Sigmoid colon (tissue), 7 donors: ENCODE results near the gene SYMPK. TPM values are rescaled to one million over a fixed set of nuclear protein-coding genes. Genes with fewer than 3 reads are reported as not detected.

ENCODE experiments used
- DNase-seq: peaks from one replicate; pipeline ENCODE4 v3.0.0-alpha.2; 2019
- H3K27ac ChIP-seq, 4 donors: fragments of 200-600 bp; sonication (generic); one replicate each; pipeline ENCODE4 v1.5.1; 2016 to 2019; ENCODE audit warnings: mild to moderate bottlenecking in 1 of 4
- H3K27me3 ChIP-seq, 3 donors: fragments of 200-600 bp; sonication (generic); one replicate each; pipeline ENCODE4 v1.5.1; 2019; ENCODE audit warnings: mild to moderate bottlenecking in 1 of 3
- H3K36me3 ChIP-seq, 4 donors: fragments of 200-600 bp; sonication (generic); one replicate each; pipeline ENCODE4 v1.5.1; 2016 to 2019
- H3K4me1 ChIP-seq, 4 donors: fragments of 200-600 bp; sonication (generic); one replicate each; pipeline ENCODE4 v1.5.1; 2017 to 2019
- H3K4me3 ChIP-seq, 4 donors: fragments of 200-600 bp; sonication (generic); one replicate each; pipeline ENCODE4 v1.5.1; 2017 to 2019; ENCODE audit warnings: mild to moderate bottlenecking in 2 of 4, moderate library complexity in 1 of 4
- H3K9me3 ChIP-seq, 4 donors: fragments of 200-600 bp in 3 of 4; sonication (generic) in 3 of 4; one replicate each; pipeline versions ENCODE4 v1.5.1 to v1.6.1; 2013 to 2019
- EP300 ChIP-seq, 4 donors: sonication (generic); formaldehyde crosslinking; IDR thresholded peaks; one replicate each; pipeline ENCODE4 v1.6.1; 2017; ENCODE audit warnings: antibody characterized with exemption in 4 of 4
- POLR2A ChIP-seq, 2 donors: fragments of 450-650 bp; IDR thresholded peaks; one replicate each; pipeline ENCODE4 v1.6.1; 2016; ENCODE audit warnings: antibody characterized with exemption in 2 of 2, mild to moderate bottlenecking in 2 of 2, moderate library complexity in 2 of 2
- POLR2AphosphoS5 ChIP-seq, 4 donors: sonication (generic); formaldehyde crosslinking; IDR thresholded peaks; one replicate each; pipeline ENCODE4 v1.6.1; 2017; ENCODE audit warnings: antibody characterized with exemption in 4 of 4
- WGBS, 2 donors: extraction: QIAGEN DNeasy Blood & Tissue Kit; methylation state at CpG; one replicate each; pipeline ENCODE4 v1.1.7; 2013; 5-methylcytosine and 5-hydroxymethylcytosine counted together
- intact Hi-C: fragments of 100-400 bp; cut with DNase I; formaldehyde crosslinking; loops from one replicate; pipeline ENCODE4 v1.15.1; 2023
- polyA plus RNA-seq, 3 donors: library from polyadenylated mRNA; stranded (reverse); fragments of 200-250 nt; gene quantifications; one replicate each; pipeline ENCODE4 v1.2.3, GENCODE V29; 2013
- total RNA-seq, 4 donors: library from RNA; depleted of rRNA; stranded (reverse); fragments of >200 nt; gene quantifications; one replicate each; pipeline ENCODE4 v1.1.0, GENCODE V29; 2016
- TF ChIP-seq, protein P1 (sequence below), 4 experiments: fragments of 450-650 bp in 3 of 4; fragments of 200-600 bp in 1 of 4; IDR thresholded peaks; one replicate each; pipeline ENCODE4 v1.5.1; 2016 to 2019; ENCODE audit warnings: antibody characterized with exemption in 4 of 4, mild to moderate bottlenecking in 3 of 4, moderate library complexity in 2 of 4
- donor health status: healthy with polysubstance abuse.
- donor health status: Bipolar disorder and iron deficiency.
- donor health status: healthy.

The SYMPK gene
- total and polyA plus RNA-seq, 7 donors: 18.2 to 84.4 (median 28.5) TPM

GRCh38 chr19:45785781-45786532 is 77.0 kb downstream of the SYMPK start:
- intact Hi-C loops: loop anchor here (10.0 kb wide), 1 partner anchor 281 kb away; the partner anchor contains the start of gene VASP
- Histone ChIP-seq H3K27ac (peak overlapping the region; percentile 96 to 98 (median 98)), H3K4me3 (no peak overlapping the region), H3K9me3 (no peaks in the 10 kb centered on the region), H3K36me3 (peaks cover 0 to 60% (median 30%) of the 10 kb centered on the region in 4 donors), H3K4me1 (peaks cover 0 to 51% (median 41%) of the 10 kb centered on the region in 4 donors), H3K27me3 (no peaks in the 10 kb centered on the region)
- TF ChIP-seq, protein P1, sequence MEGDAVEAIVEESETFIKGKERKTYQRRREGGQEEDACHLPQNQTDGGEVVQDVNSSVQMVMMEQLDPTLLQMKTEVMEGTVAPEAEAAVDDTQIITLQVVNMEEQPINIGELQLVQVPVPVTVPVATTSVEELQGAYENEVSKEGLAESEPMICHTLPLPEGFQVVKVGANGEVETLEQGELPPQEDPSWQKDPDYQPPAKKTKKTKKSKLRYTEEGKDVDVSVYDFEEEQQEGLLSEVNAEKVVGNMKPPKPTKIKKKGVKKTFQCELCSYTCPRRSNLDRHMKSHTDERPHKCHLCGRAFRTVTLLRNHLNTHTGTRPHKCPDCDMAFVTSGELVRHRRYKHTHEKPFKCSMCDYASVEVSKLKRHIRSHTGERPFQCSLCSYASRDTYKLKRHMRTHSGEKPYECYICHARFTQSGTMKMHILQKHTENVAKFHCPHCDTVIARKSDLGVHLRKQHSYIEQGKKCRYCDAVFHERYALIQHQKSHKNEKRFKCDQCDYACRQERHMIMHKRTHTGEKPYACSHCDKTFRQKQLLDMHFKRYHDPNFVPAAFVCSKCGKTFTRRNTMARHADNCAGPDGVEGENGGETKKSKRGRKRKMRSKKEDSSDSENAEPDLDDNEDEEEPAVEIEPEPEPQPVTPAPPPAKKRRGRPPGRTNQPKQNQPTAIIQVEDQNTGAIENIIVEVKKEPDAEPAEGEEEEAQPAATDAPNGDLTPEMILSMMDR (IDR thresholded peaks at IDR 0.05): no peak
- TF ChIP-seq POLR2A (IDR thresholded peaks at IDR 0.05): no peak
- no peak for TF ChIP-seq EP300 (IDR thresholded peaks at IDR 0.05)
- TF ChIP-seq POLR2AphosphoS5 (IDR thresholded peaks at IDR 0.05): no peak
- WGBS, 2 donors: 94 to 95% methylated on average over 57 of the region's 57 CpGs
- DNase-seq: no peak

- no peak for TF ChIP-seq POLR2A (IDR thresholded peaks at IDR 0.05)
- TF ChIP-seq EP300 (IDR thresholded peaks at IDR 0.05): no peak
- TF ChIP-seq, protein P1 (IDR thresholded peaks at IDR 0.05): no peak
- no peak for TF ChIP-seq POLR2AphosphoS5 (IDR thresholded peaks at IDR 0.05)
- 82 to 87% methylated on average over 5 of the region's 5 CpGs for WGBS, 2 donors
- no peaks in the 10 kb centered on the region for H3K9me3 ChIP-seq
- peak overlapping the region; percentile 96 to 98 (median 98) for H3K27ac ChIP-seq
- no peaks in the 10 kb centered on the region for H3K27me3 ChIP-seq
- intact Hi-C loops: loop anchor here (10.0 kb wide), 1 partner anchor 280 kb away; the partner anchor contains the start of gene VASP
- peaks cover 0 to 55% (median 48%) of the 10 kb centered on the region in 4 donors for H3K4me1 ChIP-seq
- peaks cover 0 to 51% (median 27%) of the 10 kb centered on the region in 4 donors for H3K36me3 ChIP-seq
- DNase-seq: no peak
- no peak overlapping the region for H3K4me3 ChIP-seq
Measured at GRCh38 chr19:45785097-45785496, 77.8 kb downstream of the SYMPK start.

DNA sequence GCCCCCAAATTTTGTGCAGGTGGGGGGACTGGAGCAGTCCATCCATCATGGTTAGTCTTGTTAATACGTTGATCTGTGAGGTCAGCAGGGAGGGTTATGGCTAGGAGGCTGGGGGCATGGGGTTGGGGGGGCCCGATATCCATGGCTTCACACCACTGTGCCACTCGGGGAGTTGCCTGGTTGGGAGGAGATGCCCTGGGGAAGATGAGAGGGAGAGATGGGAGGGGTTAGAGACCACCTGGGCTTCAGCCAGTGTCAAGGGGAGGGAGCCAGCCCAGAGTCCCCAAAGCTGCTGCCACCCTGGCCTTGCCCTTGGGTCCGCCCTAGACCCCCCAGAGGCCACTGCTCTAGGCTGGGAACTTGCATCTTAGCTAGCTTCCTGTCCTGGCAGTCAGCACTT is 78.9 kb downstream of the SYMPK start:
- intact Hi-C loops: loop anchor here (10.0 kb wide), 1 partner anchor 279 kb away; the partner anchor contains the start of gene VASP
- Histone ChIP-seq H3K4me3 (peak overlapping the region in 1 of 4 donors; percentile 85), H3K4me1 (peaks cover 0 to 65% (median 56%) of the 10 kb centered on the region in 4 donors), H3K27me3 (no peaks in the 10 kb centered on the region), H3K36me3 (peaks cover 0 to 41% (median 21%) of the 10 kb centered on the region in 4 donors), H3K27ac (peak overlapping the region; percentile 96 to 98 (median 98)), H3K9me3 (no peaks in the 10 kb centered on the region)
- TF ChIP-seq, protein P1 (IDR thresholded peaks at IDR 0.05): no peak
- TF ChIP-seq POLR2A (IDR thresholded peaks at IDR 0.05) (no peak), EP300 (IDR thresholded peaks at IDR 0.05) (no peak), POLR2AphosphoS5 (IDR thresholded peaks at IDR 0.05) (no peak)
- WGBS, 2 donors: 89 to 92% methylated on average over 4 of the region's 4 CpGs
- no peak for DNase-seq

GRCh38 chr19:45782820-45783785 is 79.8 kb downstream of the SYMPK start:
- TF ChIP-seq POLR2AphosphoS5 (IDR thresholded peaks at IDR 0.05) (peak; percentile 61 to 86 (median 86)), EP300 (IDR thresholded peaks at IDR 0.05) (peak in 3 of 4 donors; percentile 52 to 69 (median 68)), POLR2A (IDR thresholded peaks at IDR 0.05) (peak in 1 of 2 donors; percentile 63)
- TF ChIP-seq, protein P1 (IDR thresholded peaks at IDR 0.05): no peak
- peaks cover 0 to 37% (median 25%) of the 10 kb centered on the region in 4 donors for H3K36me3 ChIP-seq
- intact Hi-C loops: loop anchor here (10.0 kb wide), 1 partner anchor 278 kb away; the partner anchor contains the start of gene VASP
- peaks cover 0 to 75% (median 64%) of the 10 kb centered on the region in 4 donors for H3K4me1 ChIP-seq
- DNase-seq: peak; percentile 93
- H3K27me3 ChIP-seq: no peaks in the 10 kb centered on the region
- no peaks in the 10 kb centered on the region for H3K9me3 ChIP-seq
- H3K27ac ChIP-seq: peak overlapping the region; percentile 96 to 98 (median 98)
- 74 to 83% methylated on average over 26 of the region's 26 CpGs for WGBS, 2 donors
- peak overlapping the region; percentile 77 to 94 (median 88) for H3K4me3 ChIP-seq
